Measurements from ENCODE around the gene ADGRB3. TPM values are rescaled to one million over a fixed set of nuclear protein-coding genes. Genes with fewer than 3 reads are reported as not detected.

The ADGRB3 gene
- total RNA-seq, 1 experiment from 2014 or later, result not detected

- no TSS peak for BruUV-seq (replicated peaks)
- no peaks in the 10 kb centered on the region for H3K36me3 Mint-ChIP-seq (ENCODE audit: insufficient read depth, unreplicated experiment)
- peaks cover 5% of the 10 kb centered on the region for H3K4me1 Mint-ChIP-seq (ENCODE audit: insufficient read depth, unreplicated experiment)
- ChIA-PET CTCF (no interaction called here), POLR2A (no interaction called here)
- intact Hi-C loops (cut with micrococcal nuclease), result no loop called here
- no peak overlapping the region for H3K4me3 Mint-ChIP-seq (ENCODE audit: unreplicated experiment)
- peaks cover 99% of the 10 kb centered on the region for H3K27me3 Mint-ChIP-seq (ENCODE audit: insufficient read depth, unreplicated experiment)
- H3K27ac Mint-ChIP-seq (ENCODE audit: low read depth, unreplicated experiment), result no peak overlapping the region
- DNase-seq (ENCODE audit: unreplicated experiment), result no peak
- no peaks in the 10 kb centered on the region for H3K9me3 Mint-ChIP-seq (ENCODE audit: unreplicated experiment)
- TF ChIP-seq CTCF (IDR thresholded peaks at IDR 0.05; ENCODE audit: unreplicated experiment), result no peak
Measured at GRCh38 chr6:68642977-68643376, 7.9 kb downstream of the ADGRB3 start.

GRCh38 chr6:68649669-68650068, 14.6 kb downstream of the ADGRB3 start:
- DNase-seq (ENCODE audit: unreplicated experiment), result no peak
- peaks cover 100% of the 10 kb centered on the region for H3K27me3 Mint-ChIP-seq (ENCODE audit: insufficient read depth, unreplicated experiment)
- no peaks in the 10 kb centered on the region for H3K4me1 Mint-ChIP-seq (ENCODE audit: insufficient read depth, unreplicated experiment)
- CTCF ChIA-PET, result interaction anchor here (1.1 kb wide), 1 partner anchor 12 kb away, joined by 3 read pairs; no protein-coding TSS in a partner anchor
- no peak overlapping the region for H3K27ac Mint-ChIP-seq (ENCODE audit: low read depth, unreplicated experiment)
- intact Hi-C loops (cut with micrococcal nuclease), result no loop called here
- H3K36me3 Mint-ChIP-seq (ENCODE audit: insufficient read depth, unreplicated experiment), result no peaks in the 10 kb centered on the region
- H3K9me3 Mint-ChIP-seq (ENCODE audit: unreplicated experiment), result no peaks in the 10 kb centered on the region
- TF ChIP-seq CTCF (IDR thresholded peaks at IDR 0.05; ENCODE audit: unreplicated experiment), result no peak
- POLR2A ChIA-PET, result no interaction called here
- no peak overlapping the region for H3K4me3 Mint-ChIP-seq (ENCODE audit: unreplicated experiment)
- no TSS peak for BruUV-seq (replicated peaks)

GRCh38 chr6:68650142-68650541, 15.1 kb downstream of the ADGRB3 start:
- DNase-seq (ENCODE audit: unreplicated experiment), result no peak
- POLR2A ChIA-PET, result no interaction called here

More at GRCh38 chr6:68650142-68650541, 15.1 kb downstream of the ADGRB3 start:
- no TSS peak for BruUV-seq (replicated peaks)
- H3K27me3 Mint-ChIP-seq (ENCODE audit: insufficient read depth, unreplicated experiment), result peaks cover 100% of the 10 kb centered on the region
- H3K27ac Mint-ChIP-seq (ENCODE audit: low read depth, unreplicated experiment), result no peak overlapping the region
- H3K36me3 Mint-ChIP-seq (ENCODE audit: insufficient read depth, unreplicated experiment), result no peaks in the 10 kb centered on the region
- no peaks in the 10 kb centered on the region for H3K4me1 Mint-ChIP-seq (ENCODE audit: insufficient read depth, unreplicated experiment)
- H3K9me3 Mint-ChIP-seq (ENCODE audit: unreplicated experiment), result no peaks in the 10 kb centered on the region
- no peak for TF ChIP-seq CTCF (IDR thresholded peaks at IDR 0.05; ENCODE audit: unreplicated experiment)
- intact Hi-C loops (cut with micrococcal nuclease), result no loop called here
- no peak overlapping the region for H3K4me3 Mint-ChIP-seq (ENCODE audit: unreplicated experiment)
- CTCF ChIA-PET, result interaction anchor here (1.1 kb wide), 1 partner anchor 13 kb away, joined by 3 read pairs; no protein-coding TSS in a partner anchor
